ENCODE results near the gene GRM5.

Gene GRM5

GRCh38 chr11:88739524-88739923, 326.3 kb downstream of the GRM5 start:
- DNase-seq: no peak
- Histone ChIP-seq H3K4me3 (ENCODE audit: control insufficient read depth in 1 of 7, extremely low read depth in 1 of 7, insufficient read depth in 4 of 7, low read depth in 2 of 7, low read length in 6 of 7) (no peak overlapping the region), H3K4me1 (ENCODE audit: control extremely low read depth in 1 of 4, control insufficient read depth in 4 of 4, insufficient read depth in 4 of 4, low read length in 3 of 4) (no peaks in the 10 kb centered on the region), H3K36me3 (ENCODE audit: control insufficient read depth in 4 of 4, insufficient read depth in 4 of 4, low read length in 3 of 4) (no peaks in the 10 kb centered on the region), H3K27me3 (replicated peaks in 2 of 5; ENCODE audit: control insufficient read depth in 4 of 5, insufficient read depth in 5 of 5, low read length in 4 of 5) (no peaks in the 10 kb centered on the region), H3K9me3 (ENCODE audit: control extremely low read depth in 1 of 5, control insufficient read depth in 4 of 5, insufficient read depth in 2 of 5, low read depth in 1 of 5, low read length in 4 of 5) (no peaks in the 10 kb centered on the region), H3K27ac (ENCODE audit: insufficient read depth in 1 of 2, low read depth in 1 of 2, low read length in 2 of 2, poor library complexity in 1 of 2, severe bottlenecking in 2 of 2) (no peak overlapping the region)
- POLR2A ChIA-PET: no interaction called here
- WGBS (ENCODE audit: insufficient coverage): 90% methylated on average over 2 of the region's 8 CpGs
- CTCF ChIA-PET: no interaction called here

DNA sequence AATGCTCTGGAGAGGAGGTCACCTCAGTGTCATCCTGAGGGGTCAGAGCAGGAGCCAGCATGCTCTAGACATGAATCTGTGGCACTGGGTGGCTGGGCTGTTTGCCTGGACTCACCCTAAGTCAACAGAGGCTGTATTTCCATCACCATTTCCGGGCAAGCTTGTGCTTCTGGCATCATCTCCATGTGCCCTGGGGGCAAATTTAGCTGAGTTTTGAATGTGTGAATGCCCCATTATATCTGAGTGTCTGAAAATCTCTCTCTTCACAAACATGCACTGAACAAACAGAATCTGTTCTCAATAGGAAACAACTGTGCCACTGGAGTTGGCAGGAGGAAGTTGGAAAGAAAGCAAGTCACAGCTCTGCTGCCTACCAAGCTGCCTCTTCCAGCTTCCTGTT, 356.2 kb downstream of the GRM5 start:
- ChIA-PET POLR2A (no interaction called here), CTCF (no interaction called here)
- no peak for DNase-seq
- Histone ChIP-seq H3K9me3 (ENCODE audit: control extremely low read depth in 1 of 5, control insufficient read depth in 4 of 5, insufficient read depth in 2 of 5, low read depth in 1 of 5, low read length in 4 of 5) (no peaks in the 10 kb centered on the region), H3K27me3 (replicated peaks in 2 of 5; ENCODE audit: control insufficient read depth in 4 of 5, insufficient read depth in 5 of 5, low read length in 4 of 5) (no peaks in the 10 kb centered on the region), H3K4me1 (ENCODE audit: control extremely low read depth in 1 of 4, control insufficient read depth in 4 of 4, insufficient read depth in 4 of 4, low read length in 3 of 4) (no peaks in the 10 kb centered on the region), H3K27ac (ENCODE audit: insufficient read depth in 1 of 2, low read depth in 1 of 2, low read length in 2 of 2, poor library complexity in 1 of 2, severe bottlenecking in 2 of 2) (no peak overlapping the region), H3K4me3 (ENCODE audit: control insufficient read depth in 1 of 7, extremely low read depth in 1 of 7, insufficient read depth in 4 of 7, low read depth in 2 of 7, low read length in 6 of 7) (no peak overlapping the region), H3K36me3 (ENCODE audit: control insufficient read depth in 4 of 4, insufficient read depth in 4 of 4, low read length in 3 of 4) (no peaks in the 10 kb centered on the region)
- WGBS (ENCODE audit: insufficient coverage): no CpG with 5 or more reads among the region's 1 CpG

GRCh38 chr11:88704485-88704884, 361.3 kb downstream of the GRM5 start:
- H3K27me3 ChIP-seq (replicated peaks in 2 of 5; ENCODE audit: control insufficient read depth in 4 of 5, insufficient read depth in 5 of 5, low read length in 4 of 5): no peaks in the 10 kb centered on the region
- POLR2A ChIA-PET: no interaction called here
- CTCF ChIA-PET: no interaction called here
- no peak overlapping the region for H3K27ac ChIP-seq (ENCODE audit: insufficient read depth in 1 of 2, low read depth in 1 of 2, low read length in 2 of 2, poor library complexity in 1 of 2, severe bottlenecking in 2 of 2)
- 83% methylated on average over 1 of the region's 1 CpG for WGBS (ENCODE audit: insufficient coverage)
- no peaks in the 10 kb centered on the region for H3K4me1 ChIP-seq (ENCODE audit: control extremely low read depth in 1 of 4, control insufficient read depth in 4 of 4, insufficient read depth in 4 of 4, low read length in 3 of 4)
- no peak for DNase-seq
- H3K9me3 ChIP-seq (ENCODE audit: control extremely low read depth in 1 of 5, control insufficient read depth in 4 of 5, insufficient read depth in 2 of 5, low read depth in 1 of 5, low read length in 4 of 5): no peaks in the 10 kb centered on the region
- no peak overlapping the region for H3K4me3 ChIP-seq (ENCODE audit: control insufficient read depth in 1 of 7, extremely low read depth in 1 of 7, insufficient read depth in 4 of 7, low read depth in 2 of 7, low read length in 6 of 7)
- no peaks in the 10 kb centered on the region for H3K36me3 ChIP-seq (ENCODE audit: control insufficient read depth in 4 of 4, insufficient read depth in 4 of 4, low read length in 3 of 4)

DNA sequence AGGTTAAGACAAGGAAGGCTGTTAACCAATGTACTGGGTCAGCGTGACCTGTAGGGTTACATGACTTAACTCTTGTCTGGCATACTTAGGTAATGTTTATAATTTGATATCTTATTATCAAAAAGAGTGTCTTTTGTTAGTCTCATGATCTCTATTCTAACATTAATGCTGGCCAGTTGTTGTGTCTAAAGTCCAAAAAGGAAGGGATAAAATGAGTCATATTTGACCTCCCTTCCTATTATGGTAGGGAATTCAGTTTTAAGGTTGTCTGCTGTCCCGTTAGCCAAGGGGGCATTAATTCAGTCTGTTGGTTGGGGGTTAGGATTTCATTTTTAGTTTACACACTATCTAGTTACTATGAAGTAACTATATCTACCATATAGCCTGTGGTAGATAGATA, 364.0 kb downstream of the GRM5 start:
- Histone ChIP-seq H3K4me3 (ENCODE audit: control insufficient read depth in 1 of 7, extremely low read depth in 1 of 7, insufficient read depth in 4 of 7, low read depth in 2 of 7, low read length in 6 of 7) (no peak overlapping the region), H3K27me3 (replicated peaks in 2 of 5; ENCODE audit: control insufficient read depth in 4 of 5, insufficient read depth in 5 of 5, low read length in 4 of 5) (no peaks in the 10 kb centered on the region), H3K36me3 (ENCODE audit: control insufficient read depth in 4 of 4, insufficient read depth in 4 of 4, low read length in 3 of 4) (no peaks in the 10 kb centered on the region), H3K27ac (ENCODE audit: insufficient read depth in 1 of 2, low read depth in 1 of 2, low read length in 2 of 2, poor library complexity in 1 of 2, severe bottlenecking in 2 of 2) (no peak overlapping the region), H3K4me1 (ENCODE audit: control extremely low read depth in 1 of 4, control insufficient read depth in 4 of 4, insufficient read depth in 4 of 4, low read length in 3 of 4) (no peaks in the 10 kb centered on the region), H3K9me3 (ENCODE audit: control extremely low read depth in 1 of 5, control insufficient read depth in 4 of 5, insufficient read depth in 2 of 5, low read depth in 1 of 5, low read length in 4 of 5) (no peaks in the 10 kb centered on the region)
- POLR2A ChIA-PET: no interaction called here
- WGBS (ENCODE audit: insufficient coverage): no CpG with 5 or more reads among the region's 2 CpGs
- no peak for DNase-seq
- CTCF ChIA-PET: no interaction called here

- POLR2A ChIA-PET: no interaction called here
Measured at GRCh38 chr11:88697139-88697538, 368.6 kb downstream of the GRM5 start.

DNA sequence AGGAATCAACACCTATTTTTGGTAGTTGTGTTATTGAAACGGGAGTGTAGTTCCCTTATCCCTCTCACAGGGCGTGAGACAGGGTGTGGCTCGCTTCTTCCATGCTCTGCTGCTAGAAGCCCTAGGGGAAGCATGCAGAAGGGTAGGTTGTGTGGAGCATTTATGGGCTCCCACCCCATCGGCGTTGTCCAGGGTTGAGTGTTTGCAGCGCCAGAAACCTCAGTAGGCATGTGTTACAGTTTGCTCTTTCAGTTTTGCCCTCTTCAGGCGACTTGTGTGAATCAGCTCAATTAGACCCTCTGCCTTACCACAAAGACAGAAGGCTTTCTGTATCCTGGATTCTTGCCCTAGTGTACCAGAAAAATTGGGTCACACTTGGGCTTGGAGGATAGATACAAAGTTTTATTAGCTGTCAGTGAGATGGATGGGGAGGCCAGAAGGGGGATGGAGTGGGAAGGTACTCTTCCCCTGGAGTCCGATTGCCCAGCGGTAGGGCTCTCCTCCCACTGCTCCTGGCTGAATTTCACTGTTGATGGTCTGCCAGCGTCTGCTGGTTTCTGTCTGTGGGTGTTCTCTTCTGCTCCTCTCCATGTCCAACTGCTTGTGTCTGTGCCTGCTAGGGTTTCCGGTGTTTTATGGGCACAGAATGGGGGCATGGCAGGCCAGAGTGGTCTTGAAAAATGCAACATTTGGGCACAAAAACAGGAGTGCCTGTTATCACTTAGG, 369.9 kb downstream of the GRM5 start:
- CTCF ChIA-PET: no interaction called here
- Histone ChIP-seq H3K4me1 (ENCODE audit: control extremely low read depth in 1 of 4, control insufficient read depth in 4 of 4, insufficient read depth in 4 of 4, low read length in 3 of 4) (no peaks in the 10 kb centered on the region), H3K4me3 (ENCODE audit: control insufficient read depth in 1 of 7, extremely low read depth in 1 of 7, insufficient read depth in 4 of 7, low read depth in 2 of 7, low read length in 6 of 7) (no peak overlapping the region), H3K36me3 (ENCODE audit: control insufficient read depth in 4 of 4, insufficient read depth in 4 of 4, low read length in 3 of 4) (no peaks in the 10 kb centered on the region), H3K27me3 (replicated peaks in 2 of 5; ENCODE audit: control insufficient read depth in 4 of 5, insufficient read depth in 5 of 5, low read length in 4 of 5) (no peaks in the 10 kb centered on the region), H3K9me3 (ENCODE audit: control extremely low read depth in 1 of 5, control insufficient read depth in 4 of 5, insufficient read depth in 2 of 5, low read depth in 1 of 5, low read length in 4 of 5) (no peaks in the 10 kb centered on the region), H3K27ac (ENCODE audit: insufficient read depth in 1 of 2, low read depth in 1 of 2, low read length in 2 of 2, poor library complexity in 1 of 2, severe bottlenecking in 2 of 2) (no peak overlapping the region)
- WGBS (ENCODE audit: insufficient coverage): 80% methylated on average over 8 of the region's 11 CpGs
- no peak for DNase-seq
- POLR2A ChIA-PET: no interaction called here

More at GRCh38 chr11:88697139-88697538, 368.6 kb downstream of the GRM5 start:
- H3K4me3 ChIP-seq (ENCODE audit: control insufficient read depth in 1 of 7, extremely low read depth in 1 of 7, insufficient read depth in 4 of 7, low read depth in 2 of 7, low read length in 6 of 7): no peak overlapping the region
- H3K27me3 ChIP-seq (replicated peaks in 2 of 5; ENCODE audit: control insufficient read depth in 4 of 5, insufficient read depth in 5 of 5, low read length in 4 of 5): no peaks in the 10 kb centered on the region
- DNase-seq: no peak
- 100% methylated on average over 2 of the region's 3 CpGs for WGBS (ENCODE audit: insufficient coverage)
- CTCF ChIA-PET: no interaction called here
- H3K4me1 ChIP-seq (ENCODE audit: control extremely low read depth in 1 of 4, control insufficient read depth in 4 of 4, insufficient read depth in 4 of 4, low read length in 3 of 4): no peaks in the 10 kb centered on the region
- no peaks in the 10 kb centered on the region for H3K36me3 ChIP-seq (ENCODE audit: control insufficient read depth in 4 of 4, insufficient read depth in 4 of 4, low read length in 3 of 4)
- H3K27ac ChIP-seq (ENCODE audit: insufficient read depth in 1 of 2, low read depth in 1 of 2, low read length in 2 of 2, poor library complexity in 1 of 2, severe bottlenecking in 2 of 2): no peak overlapping the region
- no peaks in the 10 kb centered on the region for H3K9me3 ChIP-seq (ENCODE audit: control extremely low read depth in 1 of 5, control insufficient read depth in 4 of 5, insufficient read depth in 2 of 5, low read depth in 1 of 5, low read length in 4 of 5)

DNA sequence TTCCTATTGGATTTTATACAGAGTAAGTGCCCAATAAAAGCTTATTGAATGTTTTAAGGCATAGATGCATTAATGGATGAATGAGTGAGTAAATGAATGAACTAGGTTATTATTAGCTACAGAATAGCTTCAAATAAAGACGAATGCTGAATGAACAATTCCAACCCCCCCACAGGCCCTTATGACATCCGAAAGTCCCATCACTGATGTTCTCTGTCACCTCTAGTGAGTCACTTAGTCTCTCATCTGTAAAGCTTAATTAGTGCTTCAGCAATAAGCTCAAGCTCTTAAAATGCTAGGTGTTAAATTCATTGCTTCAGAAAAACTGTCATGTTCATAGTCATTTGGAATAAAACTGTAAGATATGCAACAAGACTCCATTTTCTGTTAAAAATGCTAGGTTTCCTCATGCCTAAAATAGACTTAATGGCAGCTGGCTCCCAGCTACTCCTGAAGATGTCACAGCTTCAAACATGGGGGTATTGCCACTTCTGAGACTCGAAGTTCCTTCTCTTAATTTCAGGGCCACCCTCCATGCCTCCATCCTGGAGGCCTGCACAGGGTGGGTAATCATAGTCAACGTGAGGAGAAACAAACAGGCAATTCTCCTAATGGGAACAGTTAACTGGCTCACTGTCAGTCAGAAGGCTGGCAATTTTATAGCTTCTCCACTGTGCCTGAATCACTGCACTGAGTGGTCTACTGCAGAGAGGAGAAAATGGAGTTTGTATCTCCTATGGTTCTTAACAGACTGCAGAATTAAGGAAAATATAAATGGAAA, 373.3 kb downstream of the GRM5 start:
- ChIA-PET POLR2A (interaction anchor here (0.5 kb wide), 1 partner anchor 42 kb away, joined by 3 read pairs; no protein-coding TSS in a partner anchor), CTCF (no interaction called here)
- no peaks in the 10 kb centered on the region for H3K9me3 ChIP-seq (ENCODE audit: control extremely low read depth in 1 of 5, control insufficient read depth in 4 of 5, insufficient read depth in 2 of 5, low read depth in 1 of 5, low read length in 4 of 5)
- H3K36me3 ChIP-seq (ENCODE audit: control insufficient read depth in 4 of 4, insufficient read depth in 4 of 4, low read length in 3 of 4): no peaks in the 10 kb centered on the region
- H3K4me1 ChIP-seq (ENCODE audit: control extremely low read depth in 1 of 4, control insufficient read depth in 4 of 4, insufficient read depth in 4 of 4, low read length in 3 of 4): no peaks in the 10 kb centered on the region
- DNase-seq: no peak
- no peak overlapping the region for H3K4me3 ChIP-seq (ENCODE audit: control insufficient read depth in 1 of 7, extremely low read depth in 1 of 7, insufficient read depth in 4 of 7, low read depth in 2 of 7, low read length in 6 of 7)
- WGBS (ENCODE audit: insufficient coverage): 84% methylated on average over 3 of the region's 4 CpGs
- no peaks in the 10 kb centered on the region for H3K27me3 ChIP-seq (replicated peaks in 2 of 5; ENCODE audit: control insufficient read depth in 4 of 5, insufficient read depth in 5 of 5, low read length in 4 of 5)
- no peak overlapping the region for H3K27ac ChIP-seq (ENCODE audit: insufficient read depth in 1 of 2, low read depth in 1 of 2, low read length in 2 of 2, poor library complexity in 1 of 2, severe bottlenecking in 2 of 2)

Data from common myeloid progenitor, CD34-positive (primary cell).